Prostate gland (tissue), 2 donors: ENCODE results near the gene NF2.

Source experiments
- POLR2A ChIP-seq: fragments of 450-650 bp; IDR thresholded peaks from one replicate; pipeline ENCODE4 v1.6.1; 2016; ENCODE audit warnings: antibody characterized with exemption, mild to moderate bottlenecking
- POLR2AphosphoS5 ChIP-seq: sonication (generic); formaldehyde crosslinking; IDR thresholded peaks from one replicate; pipeline ENCODE4 v1.6.1; 2017; ENCODE audit warnings: antibody characterized with exemption
- TF ChIP-seq, protein P1 (sequence below), 4 experiments: fragments of 200-600 bp in 2 of 4; fragments of 450-650 bp in 2 of 4; sonication (generic) in 2 of 4; IDR thresholded peaks; 1 replicate in 3 of 4; 2 replicates in 1 of 4; pipeline ENCODE4 v1.5.1; 2016 to 2019; ENCODE audit warnings: antibody characterized with exemption in 4 of 4, mild to moderate bottlenecking in 2 of 4, moderate library complexity in 2 of 4

DNA sequence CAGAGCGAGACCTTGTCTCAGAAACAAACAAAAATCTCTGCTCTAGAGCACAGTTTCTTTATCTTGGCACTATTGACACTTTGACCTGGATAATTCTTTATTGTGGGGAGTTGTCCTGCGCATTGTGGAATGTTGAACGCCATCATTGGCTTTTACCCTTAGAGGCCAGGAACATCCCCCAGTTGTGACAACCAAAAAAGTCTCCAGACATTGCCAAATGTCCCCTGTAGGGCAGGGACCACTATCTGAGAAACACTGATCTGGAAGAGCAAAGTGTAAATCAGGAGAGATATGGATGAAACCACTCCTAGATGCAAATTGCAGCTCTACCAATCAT is 4.8 kb upstream of the NF2 start:
- TF ChIP-seq, protein P1, sequence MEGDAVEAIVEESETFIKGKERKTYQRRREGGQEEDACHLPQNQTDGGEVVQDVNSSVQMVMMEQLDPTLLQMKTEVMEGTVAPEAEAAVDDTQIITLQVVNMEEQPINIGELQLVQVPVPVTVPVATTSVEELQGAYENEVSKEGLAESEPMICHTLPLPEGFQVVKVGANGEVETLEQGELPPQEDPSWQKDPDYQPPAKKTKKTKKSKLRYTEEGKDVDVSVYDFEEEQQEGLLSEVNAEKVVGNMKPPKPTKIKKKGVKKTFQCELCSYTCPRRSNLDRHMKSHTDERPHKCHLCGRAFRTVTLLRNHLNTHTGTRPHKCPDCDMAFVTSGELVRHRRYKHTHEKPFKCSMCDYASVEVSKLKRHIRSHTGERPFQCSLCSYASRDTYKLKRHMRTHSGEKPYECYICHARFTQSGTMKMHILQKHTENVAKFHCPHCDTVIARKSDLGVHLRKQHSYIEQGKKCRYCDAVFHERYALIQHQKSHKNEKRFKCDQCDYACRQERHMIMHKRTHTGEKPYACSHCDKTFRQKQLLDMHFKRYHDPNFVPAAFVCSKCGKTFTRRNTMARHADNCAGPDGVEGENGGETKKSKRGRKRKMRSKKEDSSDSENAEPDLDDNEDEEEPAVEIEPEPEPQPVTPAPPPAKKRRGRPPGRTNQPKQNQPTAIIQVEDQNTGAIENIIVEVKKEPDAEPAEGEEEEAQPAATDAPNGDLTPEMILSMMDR (IDR thresholded peaks at IDR 0.05) = no peak
- TF ChIP-seq POLR2AphosphoS5 = no peak
- TF ChIP-seq POLR2A = no peak
